Choroid plexus epithelial cell (primary cell): Measurements from ENCODE around the gene KCNE4.

Experiments
- DNase-seq: peaks from one replicate; pipeline ENCODE4 v3.0.0-alpha.2; 2010; ENCODE audit warnings: low read depth
- H3K4me3 ChIP-seq: 2 replicates; pipeline ENCODE4 v1.5.1; 2011; ENCODE audit warnings: low read depth, mild to moderate bottlenecking, control low read depth, low read length, moderate library complexity
- CTCF ChIP-seq: conservative IDR thresholded peaks from 2 replicates; pipeline ENCODE4 v1.5.1; 2011; ENCODE audit warnings: low read depth, mild to moderate bottlenecking, control low read depth, inconsistent platforms, low read length, moderate library complexity

The KCNE4 gene

GRCh38 chr2:223099561-223099960 lies 47.6 kb downstream of the KCNE4 start:
- no peak overlapping the region for H3K4me3 ChIP-seq
- DNase-seq, result no peak
- no peak for TF ChIP-seq CTCF

- no peak overlapping the region for H3K4me3 ChIP-seq
- DNase-seq, result peak; percentile 77
- TF ChIP-seq CTCF, result no peak
Observed at GRCh38 chr2:223100061-223100511, 48.1 kb downstream of the KCNE4 start.

GRCh38 chr2:223101340-223102039 lies 49.5 kb downstream of the KCNE4 start:
- TF ChIP-seq CTCF, result peak; percentile 79
- H3K4me3 ChIP-seq, result no peak overlapping the region
- peak; percentile 71 for DNase-seq

- H3K4me3 ChIP-seq, result no peak overlapping the region
- DNase-seq, result no peak
Observed at GRCh38 chr2:223102040-223102400, 50.0 kb downstream of the KCNE4 start.

GRCh38 chr2:223102450-223102849 lies 50.5 kb downstream of the KCNE4 start:
- no peak overlapping the region for H3K4me3 ChIP-seq
- no peak for TF ChIP-seq CTCF
- DNase-seq, result no peak

More at GRCh38 chr2:223102040-223102400, 50.0 kb downstream of the KCNE4 start:
- no peak for TF ChIP-seq CTCF

GRCh38 chr2:223104336-223105132 lies 52.5 kb downstream of the KCNE4 start:
- no peak for TF ChIP-seq CTCF
- H3K4me3 ChIP-seq, result no peak overlapping the region
- no peak for DNase-seq
